Measurements from ENCODE around the gene SIT1.
"Not testable (repeated sequence)": the region's sequence is repeated elsewhere in the genome, so short reads cannot be mapped to it uniquely, and the experiment has no call there.

The SIT1 gene

DNA sequence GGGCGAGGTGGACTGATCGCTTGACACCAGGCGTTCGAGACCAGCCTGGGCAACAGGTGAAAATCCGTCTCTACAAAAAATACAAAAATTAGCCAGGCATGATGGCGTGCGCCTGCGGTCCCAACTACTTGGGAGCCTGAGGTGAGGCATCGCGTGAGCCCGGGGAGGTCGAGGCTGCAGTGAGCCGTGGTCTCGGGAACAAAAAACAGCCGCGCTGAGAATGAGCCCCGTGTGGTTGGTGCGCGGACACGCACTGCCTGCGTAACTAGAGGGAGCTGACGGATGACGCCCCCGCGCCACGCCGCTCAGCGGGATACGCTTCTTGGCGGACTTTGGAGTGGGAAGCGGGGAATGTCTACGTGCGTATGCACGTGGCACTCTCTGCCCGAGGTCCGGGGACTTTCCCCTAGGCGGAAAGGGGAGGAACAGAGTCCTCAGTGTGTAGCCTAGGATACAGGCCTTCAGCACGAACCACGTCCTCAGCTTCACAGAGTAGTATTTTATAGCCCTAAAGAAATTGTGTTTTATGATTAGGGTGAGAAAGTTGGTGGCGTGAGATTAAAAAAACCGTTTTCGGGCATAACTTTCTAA lies 6.9 kb upstream of the SIT1 start, which contains the start of gene RMRP:
RMRP (minus strand) TSS at position 474 of the 591 bp plus-strand sequence.
- peak within 1 kb of the TSS; percentile 99 for H3K27ac Mint-ChIP-seq
- H3K9me3 Mint-ChIP-seq (ENCODE audit: low read depth), result no peaks in the 10 kb centered on the region
- peaks cover 65% of the 10 kb centered on the region for H3K4me1 Mint-ChIP-seq (ENCODE audit: low read depth)
- no peaks in the 10 kb centered on the region for H3K27me3 Mint-ChIP-seq
- peak within 1 kb of the TSS; percentile 85 for H3K4me3 Mint-ChIP-seq
- peaks cover 2% of the 10 kb centered on the region for H3K36me3 Mint-ChIP-seq

DNA sequence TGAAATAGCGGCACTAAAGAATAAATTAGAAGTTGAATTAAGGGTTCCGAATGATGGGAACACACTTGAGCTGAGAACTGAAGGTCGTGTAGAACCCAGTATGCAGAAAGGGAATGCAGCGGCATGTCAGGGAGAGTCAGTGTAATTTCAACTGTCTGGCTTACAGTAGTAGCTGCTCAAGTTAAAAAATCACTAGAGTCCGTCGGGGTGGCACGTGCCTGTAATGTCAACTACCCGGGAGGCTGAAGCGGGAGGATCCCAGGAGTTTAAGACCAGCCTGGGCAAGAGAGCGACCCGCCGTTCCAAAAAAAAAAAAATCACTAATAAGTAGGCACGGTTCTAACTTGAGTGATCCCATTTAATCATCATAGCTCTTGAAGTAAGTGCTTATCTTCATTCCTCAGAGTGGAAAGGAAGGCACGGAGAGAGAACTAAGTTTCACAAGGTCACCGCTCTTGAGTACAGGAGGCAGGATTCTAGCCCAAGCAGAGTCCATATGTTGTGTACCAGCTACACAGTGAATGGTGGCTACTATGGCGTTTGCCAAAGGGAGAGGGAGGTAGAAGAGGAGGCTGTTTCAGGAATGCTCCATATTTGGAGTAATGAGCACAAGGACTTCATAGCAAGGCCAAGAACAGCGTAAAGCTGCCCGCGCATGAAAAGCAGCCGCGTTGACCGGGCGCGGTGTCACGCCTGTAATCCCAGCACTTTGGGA lies 6.3 kb upstream of the SIT1 start:
- H3K4me3 Mint-ChIP-seq, result peak overlapping the region; percentile 85
- peaks cover 64% of the 10 kb centered on the region for H3K4me1 Mint-ChIP-seq (ENCODE audit: low read depth)
- H3K27ac Mint-ChIP-seq, result peak overlapping the region; percentile 99
- peaks cover 2% of the 10 kb centered on the region for H3K36me3 Mint-ChIP-seq
- H3K27me3 Mint-ChIP-seq, result no peaks in the 10 kb centered on the region
- no peaks in the 10 kb centered on the region for H3K9me3 Mint-ChIP-seq (ENCODE audit: low read depth)

DNA sequence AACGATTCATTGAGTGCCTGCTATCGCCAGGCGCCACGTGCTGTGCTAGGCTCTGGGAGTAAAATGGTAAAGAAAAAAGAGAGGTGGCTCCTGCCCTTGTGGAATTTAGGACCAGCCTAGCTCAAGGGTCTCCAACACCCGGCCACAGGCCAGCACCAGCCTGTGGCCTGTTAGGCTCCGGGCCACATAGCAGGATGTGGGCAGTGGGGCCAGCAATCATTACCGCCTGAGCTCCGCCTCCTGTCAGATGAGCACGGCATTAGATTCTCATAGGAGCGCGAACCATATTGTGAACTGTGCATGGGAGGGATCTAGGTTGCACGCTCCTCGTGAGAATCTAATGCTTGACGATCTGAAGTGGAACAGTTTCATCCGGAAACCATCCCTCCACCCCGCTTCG lies 5.6 kb upstream of the SIT1 start:
- peak overlapping the region; percentile 85 for H3K4me3 Mint-ChIP-seq
- H3K4me1 Mint-ChIP-seq (ENCODE audit: low read depth), result peaks cover 66% of the 10 kb centered on the region
- H3K27me3 Mint-ChIP-seq, result no peaks in the 10 kb centered on the region
- H3K27ac Mint-ChIP-seq, result peak overlapping the region; percentile 99
- H3K9me3 Mint-ChIP-seq (ENCODE audit: low read depth), result no peaks in the 10 kb centered on the region
- H3K36me3 Mint-ChIP-seq, result peaks cover 2% of the 10 kb centered on the region

DNA sequence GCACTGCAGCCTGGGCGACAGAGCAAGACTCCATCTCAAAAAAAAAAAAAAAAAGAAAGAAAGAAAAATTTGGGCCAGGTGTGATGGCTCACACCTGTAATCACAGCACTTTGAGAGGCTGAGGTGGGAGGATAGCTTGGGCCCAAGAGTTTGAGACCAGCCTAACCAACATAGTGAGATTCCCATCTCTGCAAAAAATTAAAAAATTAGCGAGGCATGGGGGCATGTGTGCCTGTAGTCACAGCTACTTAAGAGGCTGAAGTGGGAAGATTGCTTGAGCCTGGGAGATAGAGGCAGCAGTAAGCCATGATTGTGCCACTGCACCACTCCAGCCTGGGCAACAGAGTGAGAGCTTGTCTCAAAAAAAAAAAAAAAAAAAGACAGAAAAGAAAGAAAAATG lies 2.9 kb upstream of the SIT1 start:
- H3K4me3 Mint-ChIP-seq, result no peak overlapping the region
- no peaks in the 10 kb centered on the region for H3K9me3 Mint-ChIP-seq (ENCODE audit: low read depth)
- H3K36me3 Mint-ChIP-seq, result no peaks in the 10 kb centered on the region
- H3K27ac Mint-ChIP-seq, result no peak overlapping the region
- peaks cover 60% of the 10 kb centered on the region for H3K4me1 Mint-ChIP-seq (ENCODE audit: low read depth)
- H3K27me3 Mint-ChIP-seq, result no peaks in the 10 kb centered on the region

DNA sequence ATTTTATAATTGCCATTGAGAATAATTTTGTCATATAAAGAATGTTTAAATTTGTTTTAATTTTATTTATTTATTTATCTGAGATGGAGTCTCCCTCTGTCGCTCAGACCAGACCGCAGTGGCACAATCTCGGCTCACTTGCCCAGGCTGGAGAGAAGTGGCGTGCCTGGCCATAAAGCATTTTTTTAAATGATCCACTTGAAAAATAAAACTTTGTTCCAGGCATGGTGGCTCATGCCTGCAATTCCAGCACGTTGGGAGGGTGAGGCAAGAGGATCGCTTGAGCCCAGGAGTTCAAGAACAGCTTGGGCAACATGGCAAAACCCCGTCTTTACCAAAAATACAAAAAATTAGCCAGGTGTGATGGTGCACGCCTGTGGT lies 2.1 kb upstream of the SIT1 start:
- Mint-ChIP-seq H3K36me3 (no peaks in the 10 kb centered on the region), H3K27me3 (no peaks in the 10 kb centered on the region), H3K4me3 (no peak overlapping the region), H3K9me3 (ENCODE audit: low read depth) (no peaks in the 10 kb centered on the region), H3K27ac (no peak overlapping the region), H3K4me1 (ENCODE audit: low read depth) (peaks cover 66% of the 10 kb centered on the region)

DNA sequence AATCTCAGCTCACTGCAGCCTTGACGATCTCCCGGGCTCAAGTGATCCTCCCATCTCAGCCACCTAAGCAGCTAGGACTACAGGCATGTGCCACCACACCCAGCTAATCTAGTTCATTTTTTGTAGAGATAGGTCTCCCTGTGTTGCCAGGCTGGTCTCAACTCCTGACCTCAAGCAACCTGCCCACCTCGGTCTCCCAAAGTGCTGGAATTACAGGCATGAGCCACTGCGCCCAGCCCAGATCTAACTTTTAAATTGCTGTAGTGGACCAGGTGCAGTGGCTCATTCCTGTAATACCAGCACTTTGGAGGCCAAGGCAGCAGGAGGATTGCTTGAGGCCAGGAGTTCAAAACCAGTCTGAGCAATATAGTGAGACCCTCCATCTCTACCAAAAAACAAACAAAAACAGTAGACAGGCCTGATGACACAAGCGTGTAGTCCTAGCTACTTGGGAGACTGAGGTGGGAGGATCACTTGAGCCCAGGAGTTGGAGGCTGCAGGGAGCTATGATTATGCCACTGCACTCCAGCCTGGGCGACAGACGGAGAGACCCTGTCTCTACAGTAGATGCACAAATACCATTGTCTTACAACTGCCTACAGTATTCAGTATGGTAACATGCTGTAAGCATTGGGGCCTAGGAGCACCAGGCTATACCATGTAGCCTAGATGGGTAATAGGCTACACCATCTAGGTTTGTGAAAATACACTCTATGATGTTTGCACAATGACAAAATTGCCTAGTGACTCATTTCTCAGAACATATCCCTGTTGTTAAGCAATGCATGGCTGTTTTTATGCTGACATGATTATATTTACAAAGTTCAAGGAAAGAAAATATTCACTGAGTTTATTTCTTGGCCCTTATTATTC lies 1.5 kb upstream of the SIT1 start:
- Mint-ChIP-seq H3K36me3 (no peaks in the 10 kb centered on the region), H3K27me3 (no peaks in the 10 kb centered on the region), H3K27ac (peak overlapping the region; percentile 91), H3K4me3 (peak overlapping the region; percentile 38), H3K9me3 (ENCODE audit: low read depth) (no peaks in the 10 kb centered on the region), H3K4me1 (ENCODE audit: low read depth) (peaks cover 66% of the 10 kb centered on the region)

DNA sequence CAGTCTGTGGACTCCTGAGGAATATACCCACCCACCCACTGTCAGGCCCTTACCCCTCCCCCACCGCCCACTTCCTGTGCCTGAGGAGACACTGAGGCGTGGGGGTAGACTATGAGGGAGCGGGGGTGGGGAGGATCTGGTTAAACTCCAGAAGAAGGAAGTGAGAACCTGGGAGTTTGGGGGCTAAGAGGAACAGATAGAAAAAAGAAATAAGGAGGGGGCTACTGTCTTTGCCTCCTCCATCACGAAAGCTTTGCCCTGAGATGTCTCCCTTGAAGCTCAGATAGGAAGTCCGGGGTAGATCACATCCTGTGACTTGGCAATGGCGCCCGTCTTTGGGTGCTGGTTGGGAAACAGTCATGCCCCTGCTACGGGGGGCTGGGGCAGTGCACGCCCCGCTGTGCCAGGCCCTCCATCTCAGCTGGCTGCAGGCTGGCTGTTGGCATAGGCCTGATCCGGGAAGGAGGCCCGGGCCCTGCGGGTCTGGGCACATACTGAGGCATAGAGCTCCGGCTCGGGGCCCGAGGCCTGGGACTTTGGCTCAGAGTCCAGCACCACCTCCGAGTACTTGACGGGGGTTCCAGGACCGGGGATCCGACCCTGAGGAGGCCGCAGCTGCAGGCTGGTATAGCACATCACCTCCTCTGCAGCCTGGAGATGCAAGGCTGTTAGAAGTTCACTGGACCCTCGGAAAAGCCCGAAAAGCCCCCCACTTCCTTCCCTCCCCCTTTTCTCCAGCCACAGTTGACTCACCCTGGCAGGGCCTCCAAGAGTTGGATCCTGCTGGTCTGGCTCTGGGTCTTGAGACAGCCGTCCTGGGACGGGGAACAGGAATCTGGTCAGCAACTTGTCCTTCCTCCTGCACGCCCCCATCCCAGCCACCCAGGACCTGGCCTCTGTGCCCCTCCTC lies 1.0 kb downstream of the SIT1 start:
- Mint-ChIP-seq H3K9me3 (ENCODE audit: low read depth) (no peaks in the 10 kb centered on the region), H3K36me3 (no peaks in the 10 kb centered on the region), H3K4me3 (peak overlapping the region; percentile 85), H3K4me1 (ENCODE audit: low read depth) (peaks cover 64% of the 10 kb centered on the region), H3K27me3 (no peaks in the 10 kb centered on the region), H3K27ac (peak overlapping the region; percentile 91)

DNA sequence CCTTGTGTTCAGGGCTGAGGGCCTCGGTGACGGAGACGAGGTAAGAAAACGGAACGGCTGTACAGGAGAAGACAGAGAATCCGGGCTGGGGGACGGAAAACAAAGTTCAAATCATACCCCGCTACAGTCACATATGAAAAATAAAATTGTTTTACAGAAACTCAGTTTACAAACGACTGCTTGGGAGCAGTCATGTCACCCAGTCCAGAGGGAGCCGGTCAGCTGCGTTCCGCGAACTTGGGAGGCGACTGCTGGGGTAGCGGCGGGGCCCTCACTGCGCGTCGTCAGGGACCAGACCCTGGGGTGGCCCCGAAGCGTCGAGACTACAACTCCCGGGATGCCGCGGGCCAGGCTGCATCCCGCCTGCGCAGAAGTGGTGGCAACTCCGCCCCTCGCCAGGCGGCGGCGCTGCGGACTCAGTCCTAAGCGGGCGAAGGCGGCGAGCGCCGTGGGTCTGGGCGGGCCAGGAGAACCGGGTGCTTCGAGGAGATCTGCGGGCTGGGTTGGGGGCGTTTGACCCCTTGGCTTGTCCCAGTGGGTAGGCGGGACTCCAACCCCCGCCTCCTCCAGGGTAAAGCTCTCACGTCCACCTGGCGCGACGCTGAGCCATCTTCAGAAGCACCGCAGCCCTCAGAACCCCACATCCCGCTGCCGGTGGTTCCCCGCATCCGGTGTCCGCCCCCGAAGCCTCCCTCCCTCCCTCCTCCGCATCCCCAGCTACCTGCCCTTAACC lies 4.0 kb downstream of the SIT1 start:
- Mint-ChIP-seq H3K27me3 (no peaks in the 10 kb centered on the region), H3K4me3 (peak overlapping the region; percentile 96), H3K9me3 (ENCODE audit: low read depth) (no peaks in the 10 kb centered on the region), H3K27ac (peak overlapping the region; percentile 93), H3K36me3 (no peaks in the 10 kb centered on the region), H3K4me1 (ENCODE audit: low read depth) (peaks cover 65% of the 10 kb centered on the region)

DNA sequence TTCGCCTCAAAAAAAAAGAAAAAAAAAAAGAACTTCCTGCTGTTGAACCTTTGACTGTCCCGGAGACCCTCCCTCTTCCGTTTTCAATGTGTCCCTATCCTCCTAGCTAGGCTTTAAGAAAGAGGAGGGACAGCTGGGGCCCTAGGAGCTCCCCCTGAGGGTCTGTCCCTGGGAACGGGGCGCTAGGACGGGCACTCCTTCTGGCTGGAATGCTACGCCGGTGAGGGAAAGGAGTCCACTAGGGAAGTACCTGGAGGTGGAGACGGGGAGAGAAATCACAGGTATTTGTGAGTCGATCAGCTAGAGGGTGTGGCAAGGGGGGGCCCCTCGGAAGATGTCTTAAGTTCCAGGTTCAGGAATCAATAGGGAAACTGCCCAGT lies 4.6 kb downstream of the SIT1 start:
- peak overlapping the region; percentile 93 for H3K27ac Mint-ChIP-seq
- peaks cover 63% of the 10 kb centered on the region for H3K4me1 Mint-ChIP-seq (ENCODE audit: low read depth)
- H3K4me3 Mint-ChIP-seq, result peak overlapping the region; percentile 96
- no peaks in the 10 kb centered on the region for H3K27me3 Mint-ChIP-seq
- no peaks in the 10 kb centered on the region for H3K36me3 Mint-ChIP-seq
- no peaks in the 10 kb centered on the region for H3K9me3 Mint-ChIP-seq (ENCODE audit: low read depth)

DNA sequence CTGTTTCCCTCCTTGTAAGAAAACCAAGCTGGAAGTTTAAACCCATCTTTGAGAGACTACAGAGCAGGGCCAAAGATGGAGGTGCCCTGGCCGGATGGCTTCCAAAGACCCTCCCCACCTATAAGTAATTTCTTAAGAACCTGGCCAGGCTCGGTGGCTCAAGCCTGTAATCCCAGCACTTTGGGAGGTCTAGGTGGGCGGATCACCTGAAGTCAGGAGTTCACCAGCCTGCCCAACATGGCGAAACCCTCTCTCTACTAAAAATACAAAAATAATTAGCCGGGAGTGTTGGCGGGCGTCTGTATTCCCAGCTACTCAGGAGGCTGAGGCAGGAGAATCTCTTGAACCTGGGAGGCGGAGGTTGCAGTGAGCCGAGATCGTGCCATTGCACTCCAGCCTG lies 5.0 kb downstream of the SIT1 start:
- Mint-ChIP-seq H3K27ac (peak overlapping the region; percentile 93), H3K4me1 (ENCODE audit: low read depth) (peaks cover 60% of the 10 kb centered on the region), H3K4me3 (peak overlapping the region; percentile 96)
- not testable (repeated sequence) for H3K36me3 Mint-ChIP-seq; H3K9me3 Mint-ChIP-seq (ENCODE audit: low read depth); H3K27me3 Mint-ChIP-seq

DNA sequence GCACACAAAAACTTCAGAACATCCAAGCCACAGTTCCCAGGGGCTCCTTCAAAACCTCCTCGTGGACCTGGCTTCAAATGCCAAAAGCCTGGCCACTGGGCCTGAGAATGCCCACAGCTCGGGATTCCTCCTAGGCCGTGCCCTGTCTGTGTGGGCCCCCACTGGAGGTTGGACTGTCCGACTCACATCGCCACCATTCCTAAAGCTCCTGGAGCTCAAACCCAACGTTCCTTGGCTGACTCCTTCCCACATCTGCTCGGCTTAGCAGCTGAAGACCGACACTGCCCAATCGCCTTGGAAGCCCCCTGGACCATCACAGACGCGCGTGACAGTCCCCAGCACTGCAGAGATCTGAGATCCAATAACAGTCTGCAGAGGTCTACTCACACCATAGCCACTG lies 7.7 kb downstream of the SIT1 start:
- H3K4me3 Mint-ChIP-seq, result no peak overlapping the region
- no peaks in the 10 kb centered on the region for H3K27me3 Mint-ChIP-seq
- no peaks in the 10 kb centered on the region for H3K9me3 Mint-ChIP-seq (ENCODE audit: low read depth)
- H3K36me3 Mint-ChIP-seq, result peaks cover 5% of the 10 kb centered on the region
- H3K4me1 Mint-ChIP-seq (ENCODE audit: low read depth), result peaks cover 60% of the 10 kb centered on the region
- no peak overlapping the region for H3K27ac Mint-ChIP-seq

DNA sequence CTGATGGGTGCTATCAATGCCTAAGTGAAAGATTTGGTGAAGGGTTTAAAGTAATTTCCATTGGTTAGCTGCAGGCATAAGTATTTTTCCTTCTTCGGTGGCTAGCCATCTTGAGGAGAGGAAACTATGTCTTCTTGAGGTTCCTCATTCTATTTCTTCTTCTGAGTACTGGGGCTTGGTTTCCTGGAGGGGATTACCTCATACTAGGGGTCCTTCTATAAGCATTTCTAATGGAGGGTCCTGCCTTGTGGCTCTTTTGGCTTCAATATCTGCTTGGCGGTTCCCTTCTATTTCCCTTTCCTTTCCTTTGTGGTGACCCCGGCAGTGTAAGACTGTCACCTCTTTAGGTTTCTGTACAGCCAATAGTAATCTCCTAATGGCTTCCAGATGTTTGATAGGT lies 9.3 kb downstream of the SIT1 start:
- H3K36me3 Mint-ChIP-seq; H3K27ac Mint-ChIP-seq; H3K9me3 Mint-ChIP-seq (ENCODE audit: low read depth); H3K4me3 Mint-ChIP-seq; H3K27me3 Mint-ChIP-seq: not testable (repeated sequence)
- H3K4me1 Mint-ChIP-seq (ENCODE audit: low read depth), result peaks cover 60% of the 10 kb centered on the region

DNA sequence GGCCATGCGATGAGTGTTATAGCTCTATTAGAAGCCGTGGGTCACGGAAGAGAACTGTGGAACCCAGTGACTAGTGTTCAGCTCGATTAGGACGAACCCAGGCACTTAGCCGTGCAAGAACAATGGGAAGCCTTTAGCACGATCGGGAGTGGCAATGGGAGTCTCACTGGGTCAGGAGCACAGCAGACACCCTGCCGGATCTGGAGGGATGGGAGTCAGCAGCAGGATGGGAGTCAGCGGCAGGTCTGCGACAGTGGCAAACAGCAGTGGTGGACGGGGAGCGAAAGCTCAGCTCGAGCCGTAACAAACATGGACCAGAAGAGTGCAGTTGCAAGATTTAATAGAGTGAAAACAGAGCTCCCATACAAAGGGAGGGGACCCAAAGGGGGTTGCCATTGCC lies 10.3 kb downstream of the SIT1 start:
- not testable (repeated sequence) for H3K4me3 Mint-ChIP-seq; H3K27ac Mint-ChIP-seq; H3K27me3 Mint-ChIP-seq; H3K36me3 Mint-ChIP-seq; H3K9me3 Mint-ChIP-seq (ENCODE audit: low read depth)
- H3K4me1 Mint-ChIP-seq (ENCODE audit: low read depth), result peaks cover 61% of the 10 kb centered on the region

DNA sequence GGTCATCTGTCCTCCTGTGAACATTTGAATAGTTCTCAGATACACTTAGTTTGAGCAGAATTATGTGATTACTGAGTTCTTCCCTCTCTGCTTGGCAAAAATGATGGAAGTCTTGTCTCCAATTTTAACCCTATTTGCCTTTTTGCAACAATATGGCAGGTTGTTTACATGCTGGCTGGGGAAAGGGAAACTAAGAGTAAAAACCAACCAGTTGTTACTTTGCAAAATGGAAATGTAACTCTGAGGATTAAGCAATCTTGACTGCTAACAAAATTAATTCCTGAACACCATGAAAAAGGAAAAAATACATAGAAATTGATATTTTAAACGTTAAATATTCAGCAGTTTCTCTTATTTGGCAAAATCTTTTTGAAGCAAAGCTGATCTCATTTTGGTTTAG lies 11.1 kb downstream of the SIT1 start:
- peaks cover 62% of the 10 kb centered on the region for H3K4me1 Mint-ChIP-seq (ENCODE audit: low read depth)
- H3K27ac Mint-ChIP-seq, result peak overlapping the region; percentile 88
- peak overlapping the region; percentile 59 for H3K4me3 Mint-ChIP-seq
- H3K27me3 Mint-ChIP-seq, result no peaks in the 10 kb centered on the region
- peaks cover 6% of the 10 kb centered on the region for H3K36me3 Mint-ChIP-seq
- no peaks in the 10 kb centered on the region for H3K9me3 Mint-ChIP-seq (ENCODE audit: low read depth)

Data from activated naive CD8-positive, alpha-beta T cell (primary cell).